DOHH2 (cell line): ENCODE results near the gene ITGA3.

ENCODE experiments used
- H3F3A ChIP-seq: fragments of 200-600 bp; sonication (generic), shearing (Covaris generic); 2 replicates; pipeline ENCODE4 v1.6.0; 2016; ENCODE audit warnings: antibody characterized with exemption, mild to moderate bottlenecking; ENCODE audit not compliant: control insufficient read depth, insufficient read depth
- H3K27ac ChIP-seq: fragments of 200-600 bp; sonication (generic); 2 replicates; pipeline ENCODE4 v1.5.1; 2014; ENCODE audit warnings: low read depth, mild to moderate bottlenecking, low read length, moderate library complexity
- H3K27me3 ChIP-seq: fragments of 200-600 bp; sonication (generic); 2 replicates; pipeline ENCODE4 v1.6.1; 2014; ENCODE audit warnings: mild to moderate bottlenecking, low read length, mixed read lengths; ENCODE audit not compliant: control insufficient read depth
- H3K36me3 ChIP-seq: fragments of 200-600 bp; sonication (generic); 2 replicates; pipeline ENCODE4 v1.6.1; 2014; ENCODE audit warnings: mild to moderate bottlenecking, low read length, moderate library complexity, mixed read lengths; ENCODE audit not compliant: control insufficient read depth
- H3K4me1 ChIP-seq: fragments of 200-600 bp; sonication (generic); 2 replicates; pipeline ENCODE4 v1.6.1; 2014; ENCODE audit warnings: mild to moderate bottlenecking, low read length, mixed read lengths; ENCODE audit not compliant: control insufficient read depth
- H3K4me2 ChIP-seq: fragments of 200-600 bp; sonication (generic); 2 replicates; pipeline ENCODE4 v1.6.0; 2014; ENCODE audit warnings: mild to moderate bottlenecking, low read length, moderate library complexity
- H3K4me3 ChIP-seq: fragments of 200-600 bp; sonication (generic); 2 replicates; pipeline ENCODE4 v1.5.1; 2014; ENCODE audit warnings: mild to moderate bottlenecking, low read length, mixed read lengths
- H3K79me2 ChIP-seq: fragments of 200-600 bp; sonication (generic); 2 replicates; pipeline ENCODE4 v1.6.1; 2014; ENCODE audit warnings: mild to moderate bottlenecking, low read length, mixed read lengths; ENCODE audit not compliant: control insufficient read depth
- H3K9me2 ChIP-seq: fragments of 200-600 bp; sonication (generic); replicated peaks from 2 replicates; pipeline ENCODE4 v1.6.1; 2014; ENCODE audit warnings: mild to moderate bottlenecking, low read length, mixed read lengths; ENCODE audit not compliant: control insufficient read depth
- H3K9me3 ChIP-seq: fragments of 200-600 bp; sonication (generic); 2 replicates; pipeline ENCODE4 v1.6.1; 2014; ENCODE audit warnings: antibody characterized with exemption, low read length, mixed read lengths; ENCODE audit not compliant: control insufficient read depth, insufficient read depth
- H4K20me1 ChIP-seq: fragments of 200-600 bp; sonication (generic); 2 replicates; pipeline ENCODE4 v1.6.0; 2014; ENCODE audit warnings: low read depth, mild to moderate bottlenecking, antibody characterized with exemption, low read length, moderate library complexity; ENCODE audit not compliant: control insufficient read depth, insufficient read depth
- EZH2phosphoT487 ChIP-seq: fragments of 200-600 bp; sonication (generic); IDR thresholded peaks from 2 replicates; pipeline ENCODE4 v1.6.1; 2017; ENCODE audit warnings: borderline replicate concordance, mild to moderate bottlenecking, antibody characterized with exemption, low read length, moderate library complexity, mixed read lengths
- TF ChIP-seq, protein P1 (sequence below): fragments of 200-600 bp; sonication (generic); IDR thresholded peaks from one replicate; pipeline ENCODE4 v1.5.1; 2014; ENCODE audit warnings: antibody characterized with exemption, mild to moderate bottlenecking, low read depth, low read length; ENCODE audit not compliant: poor library complexity, severe bottlenecking

The ITGA3 gene

GRCh38 chr17:50062293-50063243 lies 6.7 kb downstream of the ITGA3 start:
- no peak overlapping the region for H3K27ac ChIP-seq
- H3K36me3 ChIP-seq: no peaks in the 10 kb centered on the region
- H3K4me1 ChIP-seq: peaks cover 12% of the 10 kb centered on the region

GRCh38 chr17:50063561-50064252 lies 7.8 kb downstream of the ITGA3 start:
- no peaks in the 10 kb centered on the region for H3K9me2 ChIP-seq
- H3K27me3 ChIP-seq: no peaks in the 10 kb centered on the region
- H3K27ac ChIP-seq: no peak overlapping the region
- H3K9me3 ChIP-seq: no peaks in the 10 kb centered on the region
- no peak overlapping the region for H3K4me2 ChIP-seq
- H4K20me1 ChIP-seq: no peaks in the 10 kb centered on the region; the same call in 1 of the 2 replicates
- no peak overlapping the region for H3K4me3 ChIP-seq
- no peaks in the 10 kb centered on the region for H3K36me3 ChIP-seq
- TF ChIP-seq, protein P1, sequence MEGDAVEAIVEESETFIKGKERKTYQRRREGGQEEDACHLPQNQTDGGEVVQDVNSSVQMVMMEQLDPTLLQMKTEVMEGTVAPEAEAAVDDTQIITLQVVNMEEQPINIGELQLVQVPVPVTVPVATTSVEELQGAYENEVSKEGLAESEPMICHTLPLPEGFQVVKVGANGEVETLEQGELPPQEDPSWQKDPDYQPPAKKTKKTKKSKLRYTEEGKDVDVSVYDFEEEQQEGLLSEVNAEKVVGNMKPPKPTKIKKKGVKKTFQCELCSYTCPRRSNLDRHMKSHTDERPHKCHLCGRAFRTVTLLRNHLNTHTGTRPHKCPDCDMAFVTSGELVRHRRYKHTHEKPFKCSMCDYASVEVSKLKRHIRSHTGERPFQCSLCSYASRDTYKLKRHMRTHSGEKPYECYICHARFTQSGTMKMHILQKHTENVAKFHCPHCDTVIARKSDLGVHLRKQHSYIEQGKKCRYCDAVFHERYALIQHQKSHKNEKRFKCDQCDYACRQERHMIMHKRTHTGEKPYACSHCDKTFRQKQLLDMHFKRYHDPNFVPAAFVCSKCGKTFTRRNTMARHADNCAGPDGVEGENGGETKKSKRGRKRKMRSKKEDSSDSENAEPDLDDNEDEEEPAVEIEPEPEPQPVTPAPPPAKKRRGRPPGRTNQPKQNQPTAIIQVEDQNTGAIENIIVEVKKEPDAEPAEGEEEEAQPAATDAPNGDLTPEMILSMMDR: no peak
- no peak for TF ChIP-seq EZH2phosphoT487
- peaks cover 10% of the 10 kb centered on the region for H3K4me1 ChIP-seq
- H3F3A ChIP-seq: no peaks in the 10 kb centered on the region
- H3K79me2 ChIP-seq: no peaks in the 10 kb centered on the region

More at GRCh38 chr17:50062293-50063243, 6.7 kb downstream of the ITGA3 start:
- H3K27me3 ChIP-seq: no peaks in the 10 kb centered on the region
- no peaks in the 10 kb centered on the region for H3K9me2 ChIP-seq
- H3F3A ChIP-seq: no peaks in the 10 kb centered on the region; the same call in 1 of the 2 replicates
- H3K4me2 ChIP-seq: no peak overlapping the region
- TF ChIP-seq EZH2phosphoT487: no peak
- TF ChIP-seq, protein P1: no peak
- no peaks in the 10 kb centered on the region; the same call in 1 of the 2 replicates for H4K20me1 ChIP-seq
- H3K79me2 ChIP-seq: 0 out of 2 replicates have a peak, but pooled peaks cover 4% of the 10 kb centered on the region
- H3K9me3 ChIP-seq: no peaks in the 10 kb centered on the region
- H3K4me3 ChIP-seq: no peak overlapping the region

DNA sequence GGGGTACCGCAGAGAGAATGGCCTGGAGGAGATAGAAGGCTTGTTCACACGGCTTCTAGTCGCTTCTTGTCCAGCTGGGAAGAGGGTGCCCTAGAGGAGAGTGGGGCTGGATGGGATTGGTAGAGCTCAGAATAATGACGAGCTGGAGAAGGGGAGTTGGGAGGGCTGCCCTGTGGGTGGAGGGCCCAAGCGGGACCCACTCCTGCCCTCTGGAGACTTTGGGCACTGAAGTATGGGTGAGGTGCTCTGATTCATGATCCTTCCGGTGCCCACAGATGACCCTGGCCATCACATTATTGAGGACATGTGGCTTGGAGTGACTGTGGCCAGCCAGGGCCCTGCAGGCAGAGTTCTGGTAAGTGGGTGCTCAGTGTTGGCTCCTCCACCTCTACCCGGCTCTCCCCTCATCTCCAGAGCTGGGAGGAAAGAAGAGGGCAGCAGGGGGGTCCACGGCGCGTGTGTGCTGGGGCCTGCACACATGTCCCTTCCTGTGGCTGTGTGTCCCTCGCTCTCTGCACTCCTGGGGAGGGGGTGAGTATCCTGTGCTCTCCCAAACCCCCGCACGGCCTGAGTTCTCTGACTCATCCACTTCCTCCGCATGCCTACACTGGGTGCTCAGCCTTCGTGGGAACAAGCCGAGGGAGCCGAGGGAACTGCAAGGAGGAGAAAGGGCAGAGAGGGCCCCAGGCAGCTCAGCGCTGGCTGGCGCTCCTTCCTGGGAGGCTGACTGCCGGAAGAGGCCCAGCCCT lies 8.5 kb downstream of the ITGA3 start:
- no peak overlapping the region for H3K4me3 ChIP-seq
- H3K9me3 ChIP-seq: no peaks in the 10 kb centered on the region
- H3K36me3 ChIP-seq: no peaks in the 10 kb centered on the region
- H3K27me3 ChIP-seq: no peaks in the 10 kb centered on the region
- peaks cover 10% of the 10 kb centered on the region for H3K4me1 ChIP-seq
- H3K79me2 ChIP-seq: no peaks in the 10 kb centered on the region
- no peaks in the 10 kb centered on the region for H3K9me2 ChIP-seq
- no peak overlapping the region for H3K27ac ChIP-seq
- TF ChIP-seq, protein P1: no peak
- TF ChIP-seq EZH2phosphoT487: no peak
- no peaks in the 10 kb centered on the region; the same call in 1 of the 2 replicates for H4K20me1 ChIP-seq
- no peak overlapping the region for H3K4me2 ChIP-seq
- no peaks in the 10 kb centered on the region for H3F3A ChIP-seq
